ENCODE results near the gene TBC1D32. TPM values are rescaled to one million over a fixed set of nuclear protein-coding genes. Genes with fewer than 3 reads are reported as not detected.
"Not testable (repeated sequence)": the region's sequence is repeated elsewhere in the genome, so short reads cannot be mapped to it uniquely, and the experiment has no call there.

Gene TBC1D32
- total RNA-seq, 1 experiment from 2014 or later = 5.4 TPM

DNA sequence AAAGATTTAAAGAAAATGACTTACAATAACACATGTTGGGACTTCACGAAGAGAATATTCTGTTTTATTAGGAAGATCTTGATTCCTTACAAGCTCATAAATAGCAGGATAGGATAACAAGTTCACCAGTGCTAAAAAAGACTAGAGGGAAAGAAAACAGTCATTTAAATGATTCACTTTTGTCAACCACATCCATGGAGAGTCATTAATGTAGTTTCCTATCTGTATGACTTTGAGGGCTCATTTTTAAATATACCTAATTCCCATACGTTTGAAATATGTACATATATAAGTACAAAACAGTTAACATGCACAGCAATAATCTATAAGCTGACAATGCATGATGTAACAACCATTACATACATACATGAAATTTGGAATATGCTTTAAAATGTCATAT, 111.1 kb downstream of the TBC1D32 start:
- H3K4me3 ChIP-seq (ENCODE audit: insufficient read depth, low read depth, low read length) = no peak overlapping the region
- no peak for DNase-seq
- H3K36me3 ChIP-seq (replicated peaks; ENCODE audit: control insufficient read depth, insufficient read depth, low read length) = no peaks in the 10 kb centered on the region
- no peaks in the 10 kb centered on the region for H3K27me3 ChIP-seq (ENCODE audit: control insufficient read depth, insufficient read depth, low read length)

DNA sequence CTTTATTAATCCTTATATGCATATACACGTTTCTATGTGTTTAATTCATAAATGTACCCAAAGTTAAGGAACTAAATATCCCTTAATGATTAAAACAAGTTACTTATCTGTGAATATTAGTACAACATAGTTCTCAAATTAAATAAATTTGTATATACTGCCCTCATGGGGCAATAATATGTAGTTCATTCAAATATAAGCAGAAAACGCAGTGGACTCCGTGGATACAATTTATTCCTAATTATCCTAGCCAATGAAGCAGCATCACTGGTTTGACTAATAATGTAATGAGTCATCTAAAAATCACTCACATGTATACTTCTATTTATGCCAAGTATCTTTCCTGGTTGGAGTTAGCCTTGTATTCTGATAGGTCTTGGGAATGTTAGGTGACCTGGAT, 111.6 kb downstream of the TBC1D32 start:
- Histone ChIP-seq H3K4me3 (ENCODE audit: insufficient read depth, low read depth, low read length) (no peak overlapping the region), H3K27me3 (ENCODE audit: control insufficient read depth, insufficient read depth, low read length) (no peaks in the 10 kb centered on the region), H3K36me3 (replicated peaks; ENCODE audit: control insufficient read depth, insufficient read depth, low read length) (no peaks in the 10 kb centered on the region)
- DNase-seq = no peak

- Histone ChIP-seq H3K27me3 (ENCODE audit: control insufficient read depth, insufficient read depth, low read length) (no peaks in the 10 kb centered on the region), H3K36me3 (replicated peaks; ENCODE audit: control insufficient read depth, insufficient read depth, low read length) (no peaks in the 10 kb centered on the region), H3K4me3 (ENCODE audit: insufficient read depth, low read depth, low read length) (no peak overlapping the region)
- no peak for DNase-seq
Observed at GRCh38 chr6:121216928-121217327, 117.4 kb downstream of the TBC1D32 start.

DNA sequence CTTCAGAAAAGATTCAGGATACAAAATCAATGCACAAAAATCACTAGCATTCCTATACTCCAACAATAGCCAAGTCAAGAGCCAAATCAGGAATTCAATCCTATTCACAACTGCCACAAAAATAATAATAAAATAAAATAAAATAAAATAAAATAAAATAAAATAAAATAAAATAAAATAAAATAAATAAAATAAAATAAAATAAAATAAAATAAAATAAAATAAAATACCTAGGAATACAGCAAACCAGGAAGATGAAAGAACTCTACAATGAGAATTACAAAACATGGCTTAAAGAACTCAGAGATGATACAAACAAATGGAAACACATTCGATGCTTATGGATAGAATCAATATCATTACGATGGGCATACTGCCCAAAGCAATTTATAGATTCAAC, 120.9 kb downstream of the TBC1D32 start:
- not testable (repeated sequence) for H3K4me3 ChIP-seq (ENCODE audit: insufficient read depth, low read depth, low read length); H3K36me3 ChIP-seq (replicated peaks; ENCODE audit: control insufficient read depth, insufficient read depth, low read length); DNase-seq; H3K27me3 ChIP-seq (ENCODE audit: control insufficient read depth, insufficient read depth, low read length)

DNA sequence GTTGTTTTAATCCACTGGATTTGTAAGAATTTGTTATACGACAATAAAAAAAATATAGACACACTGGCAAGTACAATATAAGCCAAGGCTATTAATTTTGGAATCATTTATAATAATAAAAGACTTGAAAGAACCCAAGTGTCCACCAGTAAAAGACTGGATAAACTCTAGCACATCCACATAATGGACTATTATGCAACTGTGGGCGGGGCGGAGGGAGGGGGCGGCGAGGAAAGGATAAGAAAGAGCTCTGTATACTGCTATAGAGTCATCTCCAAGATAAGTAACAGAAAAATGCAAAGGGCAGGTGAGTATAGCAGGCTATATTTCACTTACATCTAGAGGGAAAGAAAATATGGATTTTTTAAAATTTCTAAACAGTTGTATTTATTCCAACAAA, 123.3 kb downstream of the TBC1D32 start:
- H3K4me3 ChIP-seq (ENCODE audit: insufficient read depth, low read depth, low read length) = no peak overlapping the region
- no peak for DNase-seq
- H3K27me3 ChIP-seq (ENCODE audit: control insufficient read depth, insufficient read depth, low read length) = no peaks in the 10 kb centered on the region
- H3K36me3 ChIP-seq (replicated peaks; ENCODE audit: control insufficient read depth, insufficient read depth, low read length) = no peaks in the 10 kb centered on the region

GRCh38 chr6:121205569-121205968, 128.7 kb downstream of the TBC1D32 start:
- H3K4me3 ChIP-seq (ENCODE audit: insufficient read depth, low read depth, low read length) = no peak overlapping the region
- no peaks in the 10 kb centered on the region for H3K27me3 ChIP-seq (ENCODE audit: control insufficient read depth, insufficient read depth, low read length)
- H3K36me3 ChIP-seq (replicated peaks; ENCODE audit: control insufficient read depth, insufficient read depth, low read length) = no peaks in the 10 kb centered on the region
- no peak for DNase-seq

DNA sequence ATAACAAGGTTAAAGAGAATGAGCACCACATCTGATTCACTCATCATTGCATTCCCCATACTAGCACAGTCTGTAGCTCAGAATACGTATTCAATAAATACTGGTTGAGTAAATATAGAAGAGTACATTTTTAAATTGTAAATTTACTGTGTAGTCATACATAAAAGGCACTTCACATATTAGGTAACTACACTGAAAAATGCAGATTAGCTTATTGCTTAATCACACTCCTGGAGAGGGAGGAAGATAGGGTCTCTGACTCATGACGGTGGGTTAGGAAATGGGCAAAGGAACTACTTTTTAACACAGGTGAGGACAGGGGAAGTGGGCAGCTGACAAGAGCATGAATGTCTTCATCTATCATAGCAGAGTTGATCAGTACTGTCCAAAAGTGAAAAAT, 133.2 kb downstream of the TBC1D32 start:
- Histone ChIP-seq H3K36me3 (replicated peaks; ENCODE audit: control insufficient read depth, insufficient read depth, low read length) (no peaks in the 10 kb centered on the region), H3K4me3 (ENCODE audit: insufficient read depth, low read depth, low read length) (no peak overlapping the region), H3K27me3 (ENCODE audit: control insufficient read depth, insufficient read depth, low read length) (no peaks in the 10 kb centered on the region)
- no peak for DNase-seq

GRCh38 chr6:121196042-121196441, 138.2 kb downstream of the TBC1D32 start:
- H3K4me3 ChIP-seq (ENCODE audit: insufficient read depth, low read depth, low read length); H3K27me3 ChIP-seq (ENCODE audit: control insufficient read depth, insufficient read depth, low read length); H3K36me3 ChIP-seq (replicated peaks; ENCODE audit: control insufficient read depth, insufficient read depth, low read length); DNase-seq: not testable (repeated sequence)

- no peak for DNase-seq
- H3K36me3 ChIP-seq (replicated peaks; ENCODE audit: control insufficient read depth, insufficient read depth, low read length) = no peaks in the 10 kb centered on the region
Observed at GRCh38 chr6:121190122-121190521, 144.2 kb downstream of the TBC1D32 start.

GRCh38 chr6:121188356-121188755, 145.9 kb downstream of the TBC1D32 start:
- DNase-seq = no peak
- Histone ChIP-seq H3K4me3 (ENCODE audit: insufficient read depth, low read depth, low read length) (no peak overlapping the region), H3K36me3 (replicated peaks; ENCODE audit: control insufficient read depth, insufficient read depth, low read length) (no peaks in the 10 kb centered on the region)

More at GRCh38 chr6:121190122-121190521, 144.2 kb downstream of the TBC1D32 start:
- no peak overlapping the region for H3K4me3 ChIP-seq (ENCODE audit: insufficient read depth, low read depth, low read length)
- no peaks in the 10 kb centered on the region for H3K27me3 ChIP-seq (ENCODE audit: control insufficient read depth, insufficient read depth, low read length)

DNA sequence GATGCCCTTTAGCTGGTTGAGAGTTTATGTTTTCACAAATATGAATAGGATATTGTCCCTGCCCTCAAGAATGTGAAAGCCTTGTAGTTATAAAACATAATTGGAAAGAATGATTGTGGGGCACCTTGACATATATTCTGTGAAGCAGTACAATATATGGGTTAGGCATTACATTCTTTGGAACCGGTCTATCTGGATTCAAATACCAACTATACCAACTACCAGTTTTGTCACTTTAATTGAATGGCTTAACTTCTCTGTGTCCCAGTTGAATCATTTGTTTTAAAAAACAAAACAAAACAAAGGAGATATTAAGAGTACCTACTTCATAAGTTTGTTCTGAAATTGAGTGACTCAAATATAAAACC, 146.5 kb downstream of the TBC1D32 start:
- no peak overlapping the region for H3K4me3 ChIP-seq (ENCODE audit: insufficient read depth, low read depth, low read length)
- no peaks in the 10 kb centered on the region for H3K27me3 ChIP-seq (ENCODE audit: control insufficient read depth, insufficient read depth, low read length)
- no peak for DNase-seq
- no peaks in the 10 kb centered on the region for H3K36me3 ChIP-seq (replicated peaks; ENCODE audit: control insufficient read depth, insufficient read depth, low read length)

More at GRCh38 chr6:121188356-121188755, 145.9 kb downstream of the TBC1D32 start:
- no peaks in the 10 kb centered on the region for H3K27me3 ChIP-seq (ENCODE audit: control insufficient read depth, insufficient read depth, low read length)

- Histone ChIP-seq H3K27me3 (ENCODE audit: control insufficient read depth, insufficient read depth, low read length) (no peaks in the 10 kb centered on the region), H3K4me3 (ENCODE audit: insufficient read depth, low read depth, low read length) (no peak overlapping the region), H3K36me3 (replicated peaks; ENCODE audit: control insufficient read depth, insufficient read depth, low read length) (no peaks in the 10 kb centered on the region)
- no peak for DNase-seq
Observed at GRCh38 chr6:121187200-121187832, 147.0 kb downstream of the TBC1D32 start.

DNA sequence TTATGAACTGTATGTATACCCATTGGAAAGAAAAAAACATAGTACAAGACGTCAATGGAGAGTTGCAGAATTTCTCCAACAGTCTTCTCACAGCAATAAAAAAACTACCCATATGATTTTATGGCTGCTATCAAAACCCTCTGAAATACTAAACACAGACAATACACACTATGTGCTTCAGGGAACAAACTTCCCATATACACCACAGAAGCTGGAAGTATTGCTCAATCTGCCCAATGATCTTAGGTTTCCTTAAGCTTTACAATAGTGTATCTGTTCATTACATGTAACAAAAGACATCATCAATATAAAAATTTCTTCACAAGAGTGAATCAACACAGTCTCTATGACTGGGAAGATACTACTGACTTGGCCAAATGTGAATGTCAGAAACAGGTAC, 150.5 kb downstream of the TBC1D32 start:
- Histone ChIP-seq H3K4me3 (ENCODE audit: insufficient read depth, low read depth, low read length) (no peak overlapping the region), H3K36me3 (replicated peaks; ENCODE audit: control insufficient read depth, insufficient read depth, low read length) (no peaks in the 10 kb centered on the region), H3K27me3 (ENCODE audit: control insufficient read depth, insufficient read depth, low read length) (no peaks in the 10 kb centered on the region)
- no peak for DNase-seq

DNA sequence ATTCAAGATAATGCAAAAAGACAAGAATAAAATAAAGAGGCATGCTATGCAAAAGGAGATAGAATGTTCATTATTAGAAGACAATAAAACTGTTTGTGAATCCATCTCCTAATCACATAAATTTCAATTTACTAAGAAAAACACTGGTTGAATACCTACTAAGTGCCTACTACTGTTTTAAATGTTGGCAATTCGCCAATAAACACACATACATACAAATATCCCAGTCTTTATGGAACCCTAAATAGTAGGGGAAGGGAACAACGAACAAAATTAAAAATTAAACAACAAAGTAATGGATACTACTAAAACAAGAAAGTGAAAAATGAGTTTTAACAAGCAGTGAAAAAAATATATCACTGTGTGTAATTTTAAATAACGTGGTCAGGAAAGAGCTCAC, 158.5 kb downstream of the TBC1D32 start:
- H3K4me3 ChIP-seq (ENCODE audit: insufficient read depth, low read depth, low read length) = no peak overlapping the region
- DNase-seq = no peak
- no peaks in the 10 kb centered on the region for H3K36me3 ChIP-seq (replicated peaks; ENCODE audit: control insufficient read depth, insufficient read depth, low read length)
- H3K27me3 ChIP-seq (ENCODE audit: control insufficient read depth, insufficient read depth, low read length) = no peaks in the 10 kb centered on the region

DNA sequence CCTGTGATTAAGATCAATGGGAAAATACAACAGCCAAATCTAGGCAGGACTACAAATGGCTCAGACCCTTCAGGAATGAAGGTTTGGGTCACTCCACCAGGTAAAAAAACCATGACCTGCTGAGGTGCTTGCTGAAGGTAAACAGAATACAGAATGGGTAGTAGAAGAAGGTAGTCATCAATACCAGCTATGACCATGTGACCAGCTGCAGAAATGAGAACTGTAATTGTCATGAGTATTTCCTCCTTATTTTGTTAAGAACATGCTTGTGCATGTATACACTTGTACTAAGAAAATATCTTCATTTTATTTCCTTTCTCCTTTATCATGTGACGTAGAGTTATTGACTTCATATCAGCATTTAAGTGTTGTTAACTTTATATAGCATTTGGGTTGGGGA, 161.8 kb downstream of the TBC1D32 start:
- not testable (repeated sequence) for H3K4me3 ChIP-seq (ENCODE audit: insufficient read depth, low read depth, low read length); H3K27me3 ChIP-seq (ENCODE audit: control insufficient read depth, insufficient read depth, low read length); DNase-seq; H3K36me3 ChIP-seq (replicated peaks; ENCODE audit: control insufficient read depth, insufficient read depth, low read length)

- H3K4me3 ChIP-seq (ENCODE audit: insufficient read depth, low read depth, low read length) = no peak overlapping the region
- H3K27me3 ChIP-seq (ENCODE audit: control insufficient read depth, insufficient read depth, low read length) = no peaks in the 10 kb centered on the region
- no peak for DNase-seq
- no peaks in the 10 kb centered on the region for H3K36me3 ChIP-seq (replicated peaks; ENCODE audit: control insufficient read depth, insufficient read depth, low read length)
Observed at GRCh38 chr6:121171879-121172278, 162.4 kb downstream of the TBC1D32 start.
